GM19372 (cell line): ENCODE data around the gene GINS1.

Source experiments
- ATAC-seq: cut with Tn5 transposase; IDR thresholded peaks from one replicate; pipeline ENCODE4 v1.9.1; 2021; ENCODE audit warnings: mild to moderate bottlenecking, low read depth, moderate library complexity; ENCODE audit not compliant: unreplicated experiment

Gene GINS1

GRCh38 chr20:25407311-25408169 is at the start of gene GINS1:
Gene GINS1, plus strand, starts transcription at chr20:25407673. Its CDS starts 148 bp downstream, at chr20:25407821.
- peak; percentile 86 for ATAC-seq

DNA sequence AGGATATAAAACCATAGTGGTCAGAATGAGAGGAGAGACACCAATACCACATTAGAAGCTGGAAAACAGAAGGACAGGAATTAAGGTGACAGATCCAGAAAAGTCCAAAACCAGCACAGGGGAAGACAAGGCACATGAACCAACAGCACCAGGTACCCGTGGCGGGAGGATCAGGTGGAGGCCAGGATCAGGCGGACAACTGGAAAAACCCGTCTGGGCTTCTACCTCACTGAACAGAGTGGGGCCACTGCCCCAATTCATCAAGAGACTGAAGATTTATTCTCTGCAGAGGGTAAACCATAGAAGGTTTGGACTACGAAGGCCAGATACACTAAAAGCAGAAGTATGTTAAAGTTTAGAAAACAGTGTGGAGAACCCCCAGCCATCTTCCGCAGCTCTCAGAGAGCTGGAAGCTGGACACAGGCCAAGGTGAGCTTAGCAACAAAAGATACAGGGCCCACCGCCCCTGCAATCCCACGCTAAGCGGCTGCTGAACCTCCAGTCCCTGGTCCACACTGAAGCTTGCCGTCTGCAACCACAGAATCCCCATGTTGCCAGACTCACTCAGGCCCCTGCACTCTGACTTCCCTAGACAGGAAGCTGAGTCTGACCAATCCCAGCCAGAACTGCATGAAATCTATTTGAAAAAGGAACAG is 46.7 kb upstream of the GINS1 start:
- no peak for ATAC-seq

- ATAC-seq: no peak
Measured at GRCh38 chr20:25361287-25361683, 46.2 kb upstream of the GINS1 start.

DNA sequence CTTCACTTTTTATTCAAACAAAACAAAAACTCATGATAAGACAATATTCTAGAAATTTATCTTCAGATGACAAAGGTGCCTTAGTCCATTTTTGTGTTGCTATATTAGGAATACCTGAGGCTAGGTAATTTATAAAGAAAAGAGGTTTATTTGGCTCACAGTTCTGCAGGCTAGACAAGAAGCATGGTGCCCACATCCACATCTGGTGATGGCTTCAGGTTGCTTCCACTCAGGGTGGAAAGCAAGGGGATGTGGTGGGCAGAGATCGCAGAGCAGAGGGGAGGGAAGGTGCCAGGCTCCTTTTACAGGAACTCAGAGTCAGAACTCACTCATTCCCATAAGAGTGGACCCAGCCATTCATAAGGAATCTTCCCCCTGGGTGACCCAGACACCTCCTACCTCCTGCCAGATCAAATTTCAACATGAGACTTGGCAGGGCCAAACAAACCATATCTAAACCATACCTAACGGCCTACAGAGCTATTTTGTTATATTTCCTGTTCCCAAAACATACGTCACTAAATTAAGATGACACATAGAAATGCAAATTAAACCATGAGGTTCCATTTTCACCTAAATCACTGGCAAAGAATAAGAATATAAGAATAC is 43.2 kb upstream of the GINS1 start:
- no peak for ATAC-seq

- ATAC-seq: no peak
Measured at GRCh38 chr20:25364879-25365699, 42.4 kb upstream of the GINS1 start.

DNA sequence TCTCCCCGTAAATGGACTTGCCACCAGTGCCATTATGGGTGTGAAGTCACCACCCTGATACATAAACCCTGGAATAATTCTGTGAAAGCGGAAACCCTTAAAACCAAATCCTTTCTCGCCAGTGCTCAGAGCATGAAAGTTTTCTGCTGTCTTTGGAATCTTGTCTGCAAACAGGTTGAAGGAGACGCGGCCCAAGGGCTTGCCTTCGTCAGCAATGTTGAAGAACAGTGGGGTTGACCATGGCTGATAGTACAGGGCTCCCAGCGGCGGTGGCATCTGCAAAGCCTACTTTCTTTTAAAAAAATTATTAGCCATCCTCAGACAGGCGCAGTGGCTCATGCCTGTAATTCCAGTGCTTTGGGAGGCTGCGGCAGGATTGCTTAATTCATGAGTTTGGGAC is 38.9 kb upstream of the GINS1 start:
- ATAC-seq: no peak

DNA sequence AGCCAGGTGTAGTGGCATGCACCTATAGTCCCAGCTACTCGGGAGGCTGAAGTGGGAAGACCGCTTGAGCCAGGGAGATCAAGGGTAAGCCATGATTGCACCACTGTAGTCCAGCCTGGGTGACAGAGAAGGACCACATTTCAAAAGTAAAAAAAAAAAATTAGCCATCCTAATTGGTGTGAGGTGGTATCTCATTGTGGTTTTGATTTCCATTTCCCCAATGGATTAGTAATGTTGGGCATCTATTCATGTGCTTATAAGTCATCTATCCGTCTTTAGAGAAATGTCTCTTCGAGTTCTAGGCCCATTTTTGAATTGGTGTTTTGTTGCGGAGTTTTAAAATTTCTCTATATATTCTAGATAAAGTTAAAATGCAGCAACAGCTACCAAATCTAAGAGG is 38.5 kb upstream of the GINS1 start:
- no peak for ATAC-seq

DNA sequence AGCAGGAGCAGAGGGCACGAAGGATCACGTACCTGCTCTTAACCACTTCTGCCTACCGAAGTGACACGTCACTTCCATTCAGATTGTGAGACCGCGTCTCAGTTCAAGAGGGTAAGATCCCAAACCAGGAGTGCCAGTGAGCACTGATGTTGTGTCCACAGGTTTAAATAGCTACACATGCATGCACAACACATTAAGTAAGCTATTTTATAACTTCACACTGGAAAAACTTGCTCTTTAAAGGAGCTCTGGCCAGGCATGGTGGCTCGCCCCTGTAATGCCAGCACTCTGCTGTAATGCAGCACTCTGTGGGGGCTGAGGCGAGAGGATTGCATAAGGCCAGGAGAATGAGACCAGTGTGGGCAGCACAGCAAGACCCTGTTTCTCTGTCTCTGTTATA is 37.9 kb upstream of the GINS1 start:
- no peak for ATAC-seq

GRCh38 chr20:25369971-25370370 is 37.5 kb upstream of the GINS1 start:
- no peak for ATAC-seq

DNA sequence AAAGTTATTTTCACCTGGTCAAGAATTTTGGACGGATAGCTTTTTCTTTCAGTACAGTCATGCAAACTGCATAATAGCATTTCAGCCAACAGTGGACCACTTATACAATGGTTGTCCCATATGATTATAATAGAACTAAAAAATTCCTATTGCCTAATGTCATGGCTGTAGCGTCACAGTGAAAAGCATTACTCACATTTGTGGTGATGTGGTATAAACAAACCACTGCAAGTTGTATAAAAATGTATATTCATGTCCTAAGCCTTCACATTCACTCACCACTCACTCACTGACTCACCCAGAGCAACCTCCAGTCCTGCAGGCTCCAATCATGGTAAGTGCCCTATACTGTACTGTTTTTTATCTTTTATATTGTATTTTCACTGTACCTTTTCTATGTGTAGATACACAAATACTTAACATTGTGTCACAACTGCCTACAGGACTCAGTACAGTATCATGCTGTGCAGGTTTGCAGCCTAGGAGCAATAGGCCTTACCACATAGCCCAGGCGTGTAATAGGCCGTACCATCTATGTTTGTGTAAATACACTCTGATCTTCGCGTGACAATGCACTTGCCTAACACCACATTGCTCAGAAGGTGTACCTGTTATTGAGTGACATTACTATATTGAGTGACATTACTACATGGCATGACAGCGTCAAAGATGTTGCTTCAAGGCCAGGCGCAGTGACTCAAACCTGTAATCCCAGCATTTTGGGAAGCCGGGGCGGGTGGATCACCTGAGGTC is 34.7 kb upstream of the GINS1 start:
- no peak for ATAC-seq

- ATAC-seq: no peak
Measured at GRCh38 chr20:25374842-25375241, 32.6 kb upstream of the GINS1 start.

GRCh38 chr20:25376236-25376635 is 31.2 kb upstream of the GINS1 start:
- ATAC-seq: no peak

DNA sequence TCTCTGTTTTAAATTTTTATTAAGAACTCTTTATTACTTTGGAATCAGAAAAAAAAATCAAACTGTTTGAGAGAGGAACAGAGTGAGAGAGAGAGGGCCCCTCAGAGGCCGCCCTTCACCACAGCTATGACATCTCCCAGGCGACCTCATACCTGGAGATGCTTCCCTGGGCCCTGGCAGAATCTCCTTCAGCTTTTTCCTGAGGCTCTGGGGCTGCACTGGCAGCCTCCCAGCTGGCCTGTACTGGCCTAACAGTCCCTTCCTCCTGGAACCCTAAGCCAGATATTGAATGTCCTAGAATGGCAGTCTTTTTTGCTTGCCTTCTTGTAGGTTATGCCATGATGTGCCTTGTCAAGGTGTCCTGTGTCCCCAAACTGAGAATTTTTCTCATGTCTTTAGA is 30.6 kb upstream of the GINS1 start:
- ATAC-seq: no peak

GRCh38 chr20:25378189-25378883 is 29.1 kb upstream of the GINS1 start:
- no peak for ATAC-seq

GRCh38 chr20:25378884-25379733 is 28.4 kb upstream of the GINS1 start:
- no peak for ATAC-seq

GRCh38 chr20:25380945-25381614 is 26.4 kb upstream of the GINS1 start:
- ATAC-seq: no peak

DNA sequence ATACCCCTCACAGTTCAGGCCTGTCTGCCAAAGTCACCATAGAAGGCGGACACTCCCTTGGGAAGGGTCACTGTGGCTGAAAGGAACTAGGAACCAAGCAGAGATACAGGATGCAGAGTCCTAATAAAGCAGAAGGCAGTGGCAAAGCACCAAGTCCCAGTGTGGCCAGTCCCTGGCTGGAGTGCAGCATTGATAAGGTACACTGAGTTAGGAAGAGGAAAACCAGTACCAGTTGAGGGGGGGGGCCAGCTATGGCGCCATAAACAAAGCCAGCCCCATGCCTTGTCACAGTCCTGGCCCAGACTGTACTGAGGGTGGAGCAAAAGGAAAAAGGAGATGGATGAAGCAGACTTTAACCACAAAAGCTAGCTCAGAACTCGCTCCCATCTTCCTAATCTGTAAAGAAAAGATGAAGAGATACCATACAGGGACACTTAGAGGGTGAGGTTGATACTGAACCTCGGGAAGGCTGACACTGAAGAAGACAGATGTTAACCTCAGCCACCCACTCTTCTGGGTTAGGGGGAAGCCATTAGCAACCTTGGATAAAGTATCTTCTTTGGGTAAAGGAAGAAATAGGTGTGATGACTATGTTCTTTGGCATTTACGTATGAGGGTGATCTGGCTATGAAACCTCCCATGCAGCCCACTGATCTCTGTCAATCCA is 24.6 kb upstream of the GINS1 start:
- no peak for ATAC-seq
